Upper lobe of right lung (tissue), 1 donor: ENCODE data around the gene ITPR3. TPM values are rescaled to one million over a fixed set of nuclear protein-coding genes. Genes with fewer than 3 reads are reported as not detected.

Experiments used
- ATAC-seq: fragments of 200-7000 bp; cut with Tn5 transposase; one replicate; pipeline ENCODE4 v1.9.1; 2020; ENCODE audit warnings: mild to moderate bottlenecking, moderate library complexity
- DNase-seq: peaks from one replicate; pipeline ENCODE4 v3.0.0-alpha.2; 2020
- H3K27ac ChIP-seq: fragments of 200-600 bp; one replicate; pipeline ENCODE4 v1.8.0; 2022
- H3K27me3 ChIP-seq: fragments of 200-600 bp; one replicate; pipeline ENCODE4 v1.8.0; 2022; ENCODE audit warnings: mild to moderate bottlenecking
- H3K36me3 ChIP-seq: fragments of 200-600 bp; one replicate; pipeline ENCODE4 v1.8.0; 2022
- H3K4me1 ChIP-seq: fragments of 200-600 bp; one replicate; pipeline ENCODE4 v1.8.0; 2022
- H3K4me3 ChIP-seq: fragments of 200-600 bp; one replicate; pipeline ENCODE4 v1.8.0; 2022; ENCODE audit warnings: mild to moderate bottlenecking
- H3K9me3 ChIP-seq: fragments of 200-600 bp; one replicate; pipeline ENCODE4 v1.8.0; 2022
- CTCF ChIP-seq: fragments of 200-600 bp; IDR thresholded peaks from one replicate; pipeline ENCODE4 v1.8.0; 2022; ENCODE audit warnings: antibody characterized with exemption
- intact Hi-C: fragments of 100-400 bp; cut with DNase I; formaldehyde crosslinking; loops from one replicate; pipeline ENCODE4 v1.11.0; 2022
- total RNA-seq: library from RNA; stranded (reverse); fragmentation: NEBNext Ultra II Directional; extraction: Animal tissue kit (Norgen Biotek cat#: 25700); gene quantifications from one replicate; pipeline ENCODE4 v1.2.1, GENCODE V29; 2021
- donor health status: DM: no; HTN: yes; CAD: no; lungs with severe emphysema.

ITPR3 gene
- total RNA-seq, 1 donor from 2014 or later, result 111 TPM

- Histone ChIP-seq H3K36me3 (peaks cover 98% of the 10 kb centered on the region), H3K27ac (no peak overlapping the region), H3K4me1 (no peaks in the 10 kb centered on the region), H3K4me3 (no peak overlapping the region), H3K9me3 (no peaks in the 10 kb centered on the region), H3K27me3 (no peaks in the 10 kb centered on the region)
- TF ChIP-seq CTCF, result no peak
- DNase-seq (no peak), ATAC-seq (no peak)
- intact Hi-C loops, result no loop called here
Measured at GRCh38 chr6:33683051-33683571, 62.0 kb downstream of the ITPR3 start.

DNA sequence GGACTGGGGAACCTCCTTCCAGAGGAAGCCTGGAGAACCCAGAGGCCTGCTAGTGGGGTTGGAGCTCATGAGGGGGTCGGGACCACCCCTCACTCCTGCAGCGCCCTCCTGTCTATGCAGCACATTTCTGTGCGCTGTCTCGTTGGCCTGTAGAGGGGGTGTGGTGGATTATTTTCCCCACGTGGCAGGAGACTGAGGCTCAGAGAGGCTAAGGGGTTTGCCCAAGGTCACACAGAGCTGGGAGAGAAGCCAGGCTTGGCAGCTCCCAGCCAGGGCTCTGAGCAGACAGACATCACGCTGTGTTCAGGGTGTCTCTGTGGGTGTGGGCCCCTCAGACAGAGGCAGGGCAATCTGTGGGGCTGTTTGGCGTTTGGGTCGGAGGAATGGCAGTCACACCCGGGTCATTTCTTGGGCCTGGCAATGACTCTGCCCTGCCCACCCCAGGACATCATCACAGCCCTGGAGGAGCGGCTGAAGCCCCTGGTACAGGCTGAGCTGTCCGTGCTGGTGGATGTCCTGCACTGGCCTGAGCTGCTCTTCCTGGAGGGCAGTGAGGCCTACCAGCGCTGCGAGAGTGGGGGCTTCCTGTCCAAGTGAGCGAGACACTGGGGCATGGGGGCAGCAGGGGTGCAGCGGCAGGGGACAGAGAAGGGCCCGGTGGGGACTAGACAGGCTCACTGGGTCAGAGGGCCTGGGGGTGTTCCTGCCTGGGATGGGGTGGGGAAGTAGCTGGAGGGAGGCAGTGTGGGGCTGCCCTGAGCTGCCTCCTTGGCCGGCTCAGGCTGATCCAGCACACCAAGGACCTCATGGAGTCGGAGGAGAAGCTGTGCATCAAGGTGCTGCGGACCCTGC is 62.7 kb downstream of the ITPR3 start:
- intact Hi-C loops, result no loop called here
- Histone ChIP-seq H3K9me3 (no peaks in the 10 kb centered on the region), H3K36me3 (peaks cover 98% of the 10 kb centered on the region), H3K4me3 (no peak overlapping the region), H3K4me1 (no peaks in the 10 kb centered on the region), H3K27ac (no peak overlapping the region), H3K27me3 (no peaks in the 10 kb centered on the region)
- TF ChIP-seq CTCF, result no peak
- DNase-seq, result no peak
- ATAC-seq, result no peak

DNA sequence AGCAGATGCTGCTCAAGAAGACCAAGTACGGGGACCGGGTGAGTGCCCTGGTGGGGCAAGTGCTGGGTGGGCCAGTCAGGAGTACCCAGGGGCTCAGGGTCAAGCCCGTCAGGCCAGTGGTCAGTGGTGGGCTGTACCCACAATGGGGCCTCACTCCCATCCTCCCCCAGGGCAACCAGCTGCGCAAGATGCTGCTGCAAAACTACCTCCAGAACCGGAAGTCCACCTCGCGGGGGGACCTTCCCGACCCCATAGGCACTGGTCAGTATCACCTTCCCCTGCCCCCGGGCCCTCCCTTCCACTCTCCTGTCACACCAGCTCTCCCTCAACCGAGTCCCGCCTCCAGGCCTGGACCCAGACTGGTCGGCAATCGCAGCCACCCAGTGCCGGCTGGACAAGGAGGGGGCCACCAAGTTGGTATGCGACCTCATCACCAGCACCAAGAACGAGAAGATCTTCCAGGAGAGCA is 63.3 kb downstream of the ITPR3 start:
- H3K27ac ChIP-seq, result no peak overlapping the region
- H3K27me3 ChIP-seq, result no peaks in the 10 kb centered on the region
- ATAC-seq, result no peak
- H3K4me3 ChIP-seq, result no peak overlapping the region
- no peak for DNase-seq
- intact Hi-C loops, result no loop called here
- H3K36me3 ChIP-seq, result peaks cover 98% of the 10 kb centered on the region
- H3K9me3 ChIP-seq, result no peaks in the 10 kb centered on the region
- H3K4me1 ChIP-seq, result no peaks in the 10 kb centered on the region
- TF ChIP-seq CTCF, result no peak

DNA sequence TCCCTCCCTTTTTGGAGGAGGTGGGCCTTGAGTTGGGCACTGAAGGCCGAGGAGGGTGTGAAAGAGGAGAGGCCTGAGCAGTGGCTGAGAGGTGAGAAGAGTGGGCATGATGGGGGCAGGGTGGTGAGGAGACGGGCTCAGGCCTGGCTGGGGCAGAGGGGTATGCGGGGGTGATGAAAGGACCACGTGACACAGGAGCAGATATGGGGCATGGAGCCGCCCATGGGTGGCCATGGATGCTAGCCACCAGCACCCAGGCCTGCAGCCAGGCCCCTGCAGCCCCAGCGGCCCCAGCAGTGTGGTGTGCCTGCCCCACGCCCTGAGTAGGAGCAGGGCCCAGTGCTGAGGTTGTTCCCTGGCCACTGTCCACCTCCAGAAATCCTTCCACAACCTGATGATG is 63.9 kb downstream of the ITPR3 start:
- DNase-seq, result no peak
- Histone ChIP-seq H3K9me3 (no peaks in the 10 kb centered on the region), H3K36me3 (peaks cover 96% of the 10 kb centered on the region), H3K4me3 (no peak overlapping the region), H3K27ac (no peak overlapping the region), H3K27me3 (no peaks in the 10 kb centered on the region), H3K4me1 (no peaks in the 10 kb centered on the region)
- ATAC-seq, result no peak
- no peak for TF ChIP-seq CTCF
- intact Hi-C loops, result no loop called here

DNA sequence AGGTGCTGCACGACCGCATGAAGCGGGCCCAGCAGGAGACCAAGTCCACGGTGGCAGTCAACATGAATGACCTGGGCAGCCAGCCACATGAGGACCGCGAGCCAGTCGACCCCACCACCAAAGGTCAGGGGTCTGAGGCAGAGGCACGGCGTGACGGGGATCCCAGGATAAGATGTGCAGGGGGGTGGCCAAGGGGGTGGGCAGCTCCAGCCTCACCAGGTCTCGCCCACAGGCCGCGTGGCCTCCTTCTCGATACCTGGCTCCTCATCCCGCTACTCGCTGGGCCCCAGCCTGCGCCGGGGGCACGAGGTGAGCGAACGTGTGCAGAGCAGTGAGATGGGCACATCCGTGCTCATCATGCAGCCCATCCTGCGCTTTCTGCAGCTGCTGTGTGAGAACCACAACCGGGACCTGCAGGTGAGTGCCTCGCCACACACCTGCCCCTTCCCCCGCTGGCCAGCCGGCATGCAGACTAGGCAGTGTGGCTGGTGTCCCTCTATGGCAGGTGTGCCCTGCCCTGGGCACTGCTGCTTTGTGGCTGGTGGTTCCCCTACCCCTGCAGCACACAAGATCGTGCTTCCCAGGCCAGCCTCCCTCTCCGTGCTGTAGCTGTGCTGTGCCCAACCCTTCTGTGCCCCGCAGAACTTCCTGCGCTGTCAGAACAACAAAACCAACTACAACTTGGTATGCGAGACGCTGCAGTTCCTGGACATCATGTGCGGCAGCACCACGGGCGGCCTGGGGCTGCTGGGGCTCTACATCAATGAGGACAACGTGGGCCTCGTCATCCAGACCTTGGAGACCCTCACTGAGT is 64.5 kb downstream of the ITPR3 start:
- intact Hi-C loops, result no loop called here
- H3K36me3 ChIP-seq, result peaks cover 91% of the 10 kb centered on the region
- H3K9me3 ChIP-seq, result no peaks in the 10 kb centered on the region
- ATAC-seq, result no peak
- DNase-seq, result no peak
- H3K27me3 ChIP-seq, result no peaks in the 10 kb centered on the region
- H3K4me1 ChIP-seq, result no peaks in the 10 kb centered on the region
- H3K27ac ChIP-seq, result no peak overlapping the region
- no peak overlapping the region for H3K4me3 ChIP-seq
- TF ChIP-seq CTCF, result no peak
